HEK293 (cell line): ENCODE measurements around the gene NRP1.

Source experiments
- CTCF ChIA-PET: fragments of 350-600 bp; formaldehyde crosslinking; extraction: SDS; loops from one replicate; lab custom pipeline; 2021; ENCODE audit warnings: antibody characterized with exemption; lab: Yijun Ruan, JAX
- POLR2A ChIA-PET: fragments of 300-600 bp; formaldehyde crosslinking; extraction: SDS; loops from one replicate; lab custom pipeline; 2020; ENCODE audit warnings: antibody characterized with exemption, inconsistent platforms; lab: Yijun Ruan, JAX
- H3K27ac ChIP-seq: fragments of 200-500 bp; sonication (Bioruptor generic); 2 replicates; pipeline ENCODE4 v1.5.1; 2014; ENCODE audit warnings: low read depth, low read length, control low read depth, inconsistent platforms; ENCODE audit errors: extremely low read depth
- H3K36me3 ChIP-seq, 2 experiments: fragments of 200-500 bp in 1 of 2; sonication (Bioruptor generic) in 1 of 2; 1 replicate in 1 of 2; 2 replicates in 1 of 2; pipeline ENCODE4 v1.5.1; 2014 to 2017; ENCODE audit warnings: inconsistent platforms in 2 of 2, low read length in 2 of 2; ENCODE audit not compliant: control insufficient read depth in 2 of 2, insufficient read depth in 1 of 2
- H3K4me1 ChIP-seq: fragments of 200-500 bp; sonication (Bioruptor generic); 2 replicates; pipeline ENCODE4 v1.5.1; 2014; ENCODE audit warnings: mild to moderate bottlenecking, low read length, inconsistent platforms; ENCODE audit not compliant: control insufficient read depth, insufficient read depth
- H3K4me3 ChIP-seq: 2 replicates; pipeline ENCODE4 v1.5.1; 2011; ENCODE audit warnings: low read depth, mild to moderate bottlenecking, control low read depth, low read length, moderate library complexity
- H3K9me3 ChIP-seq: fragments of 200-500 bp; sonication (Bioruptor generic); 2 replicates; pipeline ENCODE4 v1.5.1; 2014; ENCODE audit warnings: low read depth, low read length, inconsistent platforms; ENCODE audit not compliant: control insufficient read depth, insufficient read depth
- BCL11B ChIP-seq: fragments of 450-650 bp; formaldehyde crosslinking; IDR thresholded peaks from 2 replicates; pipeline ENCODE4 v1.5.1; 2016; ENCODE audit warnings: low read depth, missing biosample characterization, missing genetic modification characterization
- ELK4 ChIP-seq: IDR thresholded peaks from 2 replicates; pipeline ENCODE4 v1.6.1; 2011; ENCODE audit warnings: mild to moderate bottlenecking, low read depth, low read length, borderline replicate concordance
- FEZF1 ChIP-seq: fragments of 450-650 bp; formaldehyde crosslinking; IDR thresholded peaks from 2 replicates; pipeline ENCODE4 v1.5.1; 2016; ENCODE audit warnings: missing biosample characterization, missing genetic modification characterization
- IKZF3 ChIP-seq: fragments of 450-650 bp; IDR thresholded peaks from 2 replicates; pipeline ENCODE4 v1.5.0; 2018; ENCODE audit warnings: missing biosample characterization, mild to moderate bottlenecking, missing genetic modification characterization, moderate library complexity
- OVOL3 ChIP-seq: fragments of 450-650 bp; formaldehyde crosslinking; IDR thresholded peaks from 2 replicates; pipeline ENCODE4 v1.5.1; 2016; ENCODE audit warnings: missing biosample characterization, missing genetic modification characterization
- TRIM28 ChIP-seq: IDR thresholded peaks from 2 replicates; pipeline ENCODE4 v1.6.1; 2011; ENCODE audit warnings: low read length, control low read depth, borderline replicate concordance
- YY1 ChIP-seq: fragments of 450-650 bp; formaldehyde crosslinking; IDR thresholded peaks from 2 replicates; pipeline ENCODE4 v1.5.1; 2018; ENCODE audit warnings: missing biosample characterization, missing genetic modification characterization
- ZBTB17 ChIP-seq: fragments of 450-650 bp; formaldehyde crosslinking; IDR thresholded peaks from 2 replicates; pipeline ENCODE4 v1.5.1; 2016; ENCODE audit warnings: missing biosample characterization, missing genetic modification characterization
- ZBTB7A ChIP-seq: fragments of 450-650 bp; formaldehyde crosslinking; IDR thresholded peaks from 2 replicates; pipeline ENCODE4 v1.5.1; 2016; ENCODE audit warnings: low read depth, missing biosample characterization, missing genetic modification characterization
- ZFP69B ChIP-seq: fragments of 450-650 bp; formaldehyde crosslinking; IDR thresholded peaks from 2 replicates; pipeline ENCODE4 v1.5.1; 2016; ENCODE audit warnings: missing biosample characterization, missing genetic modification characterization
- ZNF10 ChIP-seq: fragments of 450-650 bp; formaldehyde crosslinking; IDR thresholded peaks from 2 replicates; pipeline ENCODE4 v1.5.1; 2017; ENCODE audit warnings: missing biosample characterization, missing genetic modification characterization
- ZNF133 ChIP-seq: fragments of 450-650 bp; formaldehyde crosslinking; IDR thresholded peaks from 2 replicates; pipeline ENCODE4 v1.5.1; 2016; ENCODE audit warnings: missing biosample characterization, missing genetic modification characterization
- ZNF362 ChIP-seq: fragments of 450-650 bp; formaldehyde crosslinking; IDR thresholded peaks from 2 replicates; pipeline ENCODE4 v1.5.1; 2016; ENCODE audit warnings: missing biosample characterization, missing genetic modification characterization
- ZNF366 ChIP-seq: fragments of 450-650 bp; formaldehyde crosslinking; conservative IDR thresholded peaks from 2 replicates; pipeline ENCODE4 v1.5.1; 2016; ENCODE audit warnings: missing biosample characterization, missing genetic modification characterization
- ZNF391 ChIP-seq: fragments of 450-650 bp; formaldehyde crosslinking; IDR thresholded peaks from 2 replicates; pipeline ENCODE4 v1.5.1; 2016; ENCODE audit warnings: low read depth, missing biosample characterization, missing genetic modification characterization, borderline replicate concordance
- ZNF423 ChIP-seq: fragments of 450-650 bp; formaldehyde crosslinking; IDR thresholded peaks from 2 replicates; pipeline ENCODE4 v1.5.1; 2016; ENCODE audit warnings: missing biosample characterization, missing genetic modification characterization
- ZNF629 ChIP-seq: fragments of 450-650 bp; formaldehyde crosslinking; IDR thresholded peaks from 2 replicates; pipeline ENCODE4 v1.5.1; 2017; ENCODE audit warnings: missing biosample characterization, missing genetic modification characterization
- ZSCAN16 ChIP-seq: fragments of 450-650 bp; formaldehyde crosslinking; IDR thresholded peaks from 2 replicates; pipeline ENCODE4 v1.5.1; 2016; ENCODE audit warnings: missing biosample characterization, missing genetic modification characterization
- ZSCAN23 ChIP-seq: fragments of 450-650 bp; formaldehyde crosslinking; IDR thresholded peaks from 2 replicates; pipeline ENCODE4 v1.5.1; 2016; ENCODE audit warnings: missing biosample characterization, missing genetic modification characterization

Gene NRP1

DNA sequence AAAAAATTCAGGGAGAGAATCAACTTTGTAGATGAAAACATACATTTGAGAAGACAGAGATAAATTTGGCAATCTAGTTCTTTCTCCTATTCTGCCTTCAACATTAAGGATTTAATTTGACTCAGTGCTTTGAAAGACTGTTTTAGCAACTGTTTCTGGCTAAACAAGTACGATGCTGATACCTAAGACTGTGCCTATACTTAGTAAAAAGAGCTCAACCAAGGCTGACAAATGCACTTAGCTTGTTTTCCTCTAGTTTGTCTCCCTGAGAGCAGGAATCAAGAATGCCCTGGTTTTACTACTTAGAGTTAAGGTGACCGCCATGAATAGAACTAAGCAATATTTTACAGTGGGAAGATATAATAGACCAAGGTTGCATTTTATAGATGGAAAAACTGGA, 49.5 kb downstream of the NRP1 start:
- Histone ChIP-seq H3K4me1 (peaks cover 15% of the 10 kb centered on the region), H3K36me3 (no peaks in the 10 kb centered on the region), H3K4me3 (no peak overlapping the region), H3K9me3 (no peaks in the 10 kb centered on the region), H3K27ac (no peak overlapping the region)
- TF ChIP-seq ZNF391 (tag by site-specific recombination) (no peak), TRIM28 (no peak), ZBTB7A (tag by site-specific recombination) (no peak), ZSCAN23 (no peak), OVOL3 (tag by site-specific recombination) (no peak), ZBTB17 (tag by site-specific recombination) (no peak), ZNF362 (tag by site-specific recombination) (no peak), FEZF1 (no peak), ZFP69B (no peak), BCL11B (tag by site-specific recombination) (no peak), ZSCAN16 (no peak), ZNF423 (tag by site-specific recombination) (no peak), ZNF366 (tag by site-specific recombination) (no peak)
- ChIA-PET CTCF (no interaction called here), POLR2A (no interaction called here)

- ChIA-PET POLR2A (no interaction called here), CTCF (interaction anchor here (1.9 kb wide), 1 partner anchor 11 kb away, joined by 8 read pairs; no protein-coding TSS in a partner anchor)
- TF ChIP-seq YY1 (tag by site-specific recombination), result no peak
- 0 out of 2 replicates have a peak, but pooled peaks have one; percentile 13 for TF ChIP-seq ZNF133 (tag by site-specific recombination)
- H3K36me3 ChIP-seq, result peaks cover 0 to 6% of the 10 kb centered on the region in 2 experiments; a peak in 1 of 3 replicates
- no peaks in the 10 kb centered on the region for H3K9me3 ChIP-seq
- H3K4me3 ChIP-seq, result no peak overlapping the region
- H3K4me1 ChIP-seq, result peaks cover 6% of the 10 kb centered on the region
- H3K27ac ChIP-seq, result no peak overlapping the region
Measured at GRCh38 chr10:33279811-33280602, 54.5 kb downstream of the NRP1 start.

GRCh38 chr10:33279276-33279675, 55.2 kb downstream of the NRP1 start:
- Histone ChIP-seq H3K27ac (no peak overlapping the region), H3K4me1 (peaks cover 11% of the 10 kb centered on the region), H3K36me3 (peaks cover 0 to 6% of the 10 kb centered on the region in 2 experiments; a peak in 1 of 3 replicates), H3K9me3 (no peaks in the 10 kb centered on the region), H3K4me3 (no peak overlapping the region)
- ChIA-PET POLR2A (no interaction called here), CTCF (interaction anchor here (1.9 kb wide), 1 partner anchor 11 kb away, joined by 8 read pairs; no protein-coding TSS in a partner anchor)
- 0 out of 2 replicates have a peak, but pooled peaks have one; percentile 56 for TF ChIP-seq ZNF10 (tag by site-specific recombination)
- 0 out of 2 replicates have a peak, but pooled peaks have one; percentile 32 for TF ChIP-seq ZNF629 (tag by site-specific recombination)
- 0 out of 2 replicates have a peak, but pooled peaks have one; percentile 32 for TF ChIP-seq IKZF3 (tag by site-specific recombination)
- TF ChIP-seq ELK4, result no peak
